HG03442 (cell line): ENCODE data around the gene HOXB7.

Experiments
- ATAC-seq: cut with Tn5 transposase; IDR thresholded peaks from one replicate; pipeline ENCODE4 v1.9.1; 2021; ENCODE audit warnings: mild to moderate bottlenecking, moderate library complexity; ENCODE audit not compliant: unreplicated experiment

Gene HOXB7

DNA sequence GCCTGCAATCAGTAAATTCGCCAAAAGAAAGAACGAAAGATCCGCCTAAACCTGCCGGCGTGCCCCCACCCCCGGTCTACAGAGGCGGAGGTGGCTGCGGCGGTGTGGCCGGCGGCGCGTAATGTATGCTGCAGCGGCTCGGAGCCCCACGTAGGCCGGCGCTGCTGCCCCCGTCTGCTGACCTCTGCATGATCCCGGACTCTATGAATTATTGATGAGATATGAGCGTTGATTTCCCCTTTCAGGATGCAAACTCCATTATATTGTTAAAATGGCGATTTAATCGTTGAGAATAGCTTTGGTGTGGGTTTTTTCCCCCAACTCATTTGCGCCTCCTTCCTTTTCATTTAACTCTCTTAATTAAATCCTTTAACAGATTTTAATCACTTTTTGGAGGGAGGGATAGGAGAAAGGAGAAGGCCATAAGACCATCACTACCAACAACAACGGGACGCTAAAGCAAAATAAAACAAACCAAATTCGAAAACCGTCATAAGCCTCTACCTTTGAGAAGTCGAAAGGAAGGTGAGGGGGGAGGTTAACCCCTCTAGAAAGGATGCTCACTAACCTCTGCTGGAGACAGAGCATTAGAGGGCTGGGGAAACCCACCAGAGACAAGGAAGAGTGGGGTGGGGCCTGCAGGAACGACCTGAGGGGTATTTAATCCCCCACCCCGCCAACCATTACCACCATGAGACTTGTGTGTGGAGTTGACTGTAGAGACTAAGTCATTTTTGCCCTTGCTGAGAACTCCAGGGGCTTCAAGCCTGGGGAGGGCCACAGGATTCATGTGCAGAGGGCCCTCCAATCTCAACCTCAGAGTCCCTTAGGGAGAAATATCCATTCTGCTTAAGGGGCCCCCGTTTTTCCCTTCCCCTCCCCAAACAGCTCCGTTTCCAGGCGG, 24.2 kb downstream of the HOXB7 start:
- ATAC-seq, result no peak

DNA sequence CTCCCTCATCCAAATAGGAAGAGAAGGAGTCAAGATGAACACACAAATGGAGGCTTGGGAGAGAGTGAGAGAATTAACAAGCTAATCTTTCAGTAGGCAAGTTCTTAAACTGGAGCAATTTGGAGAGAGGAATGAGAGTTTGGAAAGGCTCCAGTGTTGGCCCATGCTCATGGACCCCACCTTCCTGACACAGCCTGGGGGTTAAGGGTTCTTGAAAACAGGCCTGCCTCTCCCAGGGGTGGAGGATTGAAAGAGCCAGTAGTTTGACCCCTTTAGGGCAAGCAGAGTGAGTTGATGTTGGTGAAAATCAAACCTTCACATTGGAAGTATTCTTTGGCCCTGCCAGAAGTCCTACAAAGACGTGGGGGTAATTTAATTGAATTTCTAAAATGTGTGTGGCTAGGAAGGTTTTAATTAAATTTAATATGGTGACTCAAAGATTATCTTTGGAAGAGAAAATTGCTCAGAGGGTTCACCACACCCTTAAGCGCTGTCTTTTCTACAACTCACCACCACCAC, 26.5 kb downstream of the HOXB7 start:
- ATAC-seq, result no peak

DNA sequence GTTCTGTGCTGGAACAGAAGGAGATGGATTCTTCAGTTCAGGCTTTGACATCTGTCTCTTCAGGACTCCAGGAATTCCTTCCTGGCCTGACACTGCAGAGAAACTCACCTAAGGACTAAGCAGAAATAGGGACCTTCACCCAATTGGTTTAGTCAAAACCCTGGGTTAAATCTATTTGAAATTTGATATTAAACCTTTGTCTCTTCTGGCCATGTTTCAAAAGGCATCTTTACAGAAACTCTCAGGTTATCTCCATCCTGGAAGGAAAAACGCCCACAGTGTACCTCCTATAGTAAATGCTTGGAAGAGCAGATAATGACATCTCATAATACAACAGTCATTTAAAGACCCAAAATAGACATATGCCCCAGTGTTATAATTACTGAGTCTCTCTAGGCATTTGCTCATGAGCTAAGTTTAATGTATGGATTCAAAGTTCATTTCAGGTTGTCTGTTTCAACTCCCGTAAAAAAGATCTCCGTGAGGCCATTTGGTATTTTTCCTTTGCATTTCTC, 27.1 kb downstream of the HOXB7 start:
- no peak for ATAC-seq

DNA sequence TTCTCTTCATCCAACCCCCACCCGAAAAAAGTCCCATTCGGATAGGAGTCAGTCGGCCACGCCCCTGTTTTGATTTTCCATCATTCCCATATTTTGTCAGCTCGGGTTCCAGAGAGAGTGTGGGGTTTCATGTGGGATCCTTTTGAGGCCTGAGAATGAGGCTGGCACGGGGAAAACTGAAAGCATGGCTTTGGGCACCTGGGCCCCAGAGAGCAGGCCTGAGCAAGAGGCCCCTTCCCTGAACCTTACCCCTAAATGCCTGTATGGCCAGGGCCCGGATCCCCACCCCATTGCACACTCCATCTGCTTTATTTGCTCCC, 28.1 kb downstream of the HOXB7 start:
- no peak for ATAC-seq

DNA sequence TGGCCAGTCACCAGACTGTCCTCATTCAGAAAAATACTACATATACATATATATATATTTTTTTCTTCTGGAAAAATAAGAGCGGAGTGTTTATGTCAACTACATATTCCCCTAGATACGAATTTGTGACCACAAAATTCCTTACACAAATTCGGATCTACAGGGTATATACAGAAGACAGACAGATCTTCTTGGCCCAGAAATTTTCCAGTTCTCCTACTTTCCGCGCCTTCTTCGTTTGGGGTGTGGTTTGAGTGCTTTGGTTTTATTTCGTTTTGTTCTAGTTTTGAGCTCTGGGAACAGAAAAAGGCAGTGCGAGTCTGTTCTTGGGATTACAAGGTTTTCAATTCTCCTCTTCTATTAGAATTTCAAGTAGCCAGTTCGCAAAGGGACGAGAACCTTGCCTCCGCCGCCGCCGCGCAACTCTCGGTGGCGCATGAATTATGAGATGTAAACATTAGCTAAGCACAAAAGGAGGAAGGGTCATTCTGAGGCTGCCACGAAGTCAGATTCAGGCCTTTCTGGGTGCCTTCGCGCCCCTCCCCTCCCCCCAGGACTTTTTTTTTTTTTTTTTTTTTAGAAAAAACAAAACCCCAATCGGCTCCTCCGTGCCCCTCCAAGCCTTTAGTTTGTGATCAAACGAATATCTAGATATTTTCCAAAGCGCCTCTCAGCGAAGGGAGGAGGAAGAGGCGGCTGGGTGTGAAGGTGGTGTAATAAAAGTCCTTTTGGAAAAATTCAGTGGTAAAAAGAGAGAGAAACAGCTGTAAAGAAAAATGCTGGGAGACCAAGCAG, 30.9 kb downstream of the HOXB7 start:
- no peak for ATAC-seq

DNA sequence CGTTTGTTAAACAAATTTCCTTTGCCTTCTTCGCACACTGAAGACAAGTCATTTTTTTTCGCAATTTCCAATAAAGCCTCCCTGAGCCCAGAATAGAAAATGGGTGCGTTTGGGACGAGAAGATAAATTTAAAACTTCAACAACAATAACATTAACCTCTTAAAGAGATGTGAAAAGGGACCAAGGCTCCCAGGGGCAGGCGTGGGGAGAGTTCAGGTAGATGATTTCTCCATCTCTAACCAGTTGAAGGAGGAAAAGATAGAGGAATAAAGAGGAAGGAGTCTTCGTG, 31.4 kb downstream of the HOXB7 start:
- no peak for ATAC-seq

DNA sequence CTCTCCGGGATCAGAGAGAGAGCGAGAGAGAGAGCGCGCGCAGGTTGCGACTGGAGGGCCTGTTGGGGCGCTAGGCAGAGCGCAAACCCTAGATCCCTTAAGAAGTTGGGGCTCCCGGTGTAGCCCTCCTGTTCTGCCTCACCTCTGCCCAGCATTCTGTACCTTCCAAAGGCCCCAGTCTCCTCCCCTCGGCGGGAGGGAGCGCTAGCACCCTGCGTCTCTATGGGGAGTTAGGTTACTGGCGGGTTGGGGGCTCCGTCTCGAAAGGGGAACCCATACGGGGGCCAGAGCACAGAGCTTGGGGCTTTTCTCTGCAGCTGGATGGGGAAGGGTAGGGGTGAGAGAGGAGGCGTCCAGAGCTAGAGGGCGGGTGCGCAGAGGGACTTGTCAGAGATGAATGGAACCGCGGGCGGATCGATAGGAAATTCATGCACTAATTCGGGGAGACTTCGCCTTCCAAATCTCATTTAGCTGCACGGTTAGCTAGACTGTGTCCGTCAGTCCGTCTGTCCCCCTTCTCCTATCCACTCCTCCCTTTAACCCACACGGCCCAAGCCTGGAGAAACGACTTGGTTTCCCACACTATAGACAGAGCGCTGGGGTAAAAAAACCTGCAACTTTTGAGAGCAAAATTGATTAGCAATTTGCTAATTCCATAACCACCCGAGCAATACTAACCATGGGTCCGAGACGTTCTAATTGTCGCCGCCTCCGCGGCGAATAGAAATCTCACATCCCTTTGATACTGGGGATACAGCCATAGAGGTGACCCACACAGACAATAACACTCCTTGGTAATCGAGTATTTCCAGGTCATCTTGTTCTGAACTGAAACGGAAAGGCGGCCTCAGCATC, 32.0 kb downstream of the HOXB7 start:
- ATAC-seq, result no peak

DNA sequence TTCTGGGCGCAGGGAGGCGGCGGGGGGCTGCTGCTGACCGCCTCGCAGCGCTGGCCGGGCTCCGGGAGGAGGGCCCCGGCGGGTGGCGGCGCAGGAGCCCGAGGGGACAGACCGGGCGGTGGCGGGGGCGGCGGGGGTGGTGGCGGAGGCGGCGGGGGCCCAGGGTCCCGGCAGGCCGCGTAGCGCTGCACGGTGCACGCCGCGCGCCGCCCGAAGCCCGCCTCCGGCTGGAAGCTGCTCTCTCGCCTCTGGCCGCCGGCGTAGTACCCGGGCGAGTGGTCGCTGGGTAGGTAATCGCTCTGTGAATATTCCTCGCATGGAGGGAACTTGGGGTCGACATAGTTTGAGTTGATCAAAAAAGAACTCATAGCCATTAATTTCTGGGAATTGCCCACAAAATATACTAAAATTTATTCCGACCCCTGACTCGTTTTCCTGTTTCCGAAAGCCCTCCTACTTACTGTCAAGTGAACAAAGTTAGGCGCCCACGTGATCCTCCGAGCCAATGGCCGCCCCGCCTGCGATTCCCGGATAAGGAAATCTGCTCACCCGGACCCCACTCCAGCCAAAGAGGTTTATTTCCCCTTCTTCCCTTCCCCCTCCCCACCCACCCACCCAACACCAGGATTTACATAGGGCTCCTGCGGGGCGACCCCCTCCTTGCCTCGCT, 32.7 kb downstream of the HOXB7 start, which contains the start of gene HOXB4:
Gene HOXB4 (minus strand): TSS at position 405 of the 670 bp plus-strand sequence. CDS start 31 bp downstream, at position 374.
- ATAC-seq, result no peak

DNA sequence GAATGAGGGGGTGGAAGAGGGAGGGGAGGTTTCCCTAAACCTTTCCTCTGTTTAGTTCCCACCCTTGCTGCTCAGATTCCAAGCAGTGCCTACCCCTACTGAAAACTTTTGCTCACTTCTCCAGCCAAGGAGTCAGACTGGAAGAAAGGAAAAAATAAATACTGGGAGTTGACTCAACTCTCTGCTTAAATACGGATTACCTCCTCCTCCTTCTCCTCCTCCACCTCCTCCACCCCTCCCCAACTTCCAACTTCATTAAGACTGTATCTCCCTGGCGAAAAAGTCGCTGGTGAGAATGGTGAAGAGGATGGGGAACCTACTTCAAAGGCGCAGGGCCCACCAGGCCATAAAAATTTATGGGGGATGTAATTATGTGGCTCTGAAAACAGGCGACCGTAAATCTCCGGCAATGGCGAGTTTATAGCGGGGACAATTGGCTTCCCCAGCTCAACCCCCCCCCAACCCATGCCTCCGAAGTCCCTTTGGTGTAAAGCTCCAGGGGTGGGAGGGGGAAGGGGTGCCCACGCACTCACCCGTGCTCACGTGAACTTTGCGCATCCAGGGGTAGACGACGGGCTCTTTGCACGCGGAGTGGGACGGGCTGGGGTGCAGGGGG, 33.4 kb downstream of the HOXB7 start:
- ATAC-seq, result no peak

DNA sequence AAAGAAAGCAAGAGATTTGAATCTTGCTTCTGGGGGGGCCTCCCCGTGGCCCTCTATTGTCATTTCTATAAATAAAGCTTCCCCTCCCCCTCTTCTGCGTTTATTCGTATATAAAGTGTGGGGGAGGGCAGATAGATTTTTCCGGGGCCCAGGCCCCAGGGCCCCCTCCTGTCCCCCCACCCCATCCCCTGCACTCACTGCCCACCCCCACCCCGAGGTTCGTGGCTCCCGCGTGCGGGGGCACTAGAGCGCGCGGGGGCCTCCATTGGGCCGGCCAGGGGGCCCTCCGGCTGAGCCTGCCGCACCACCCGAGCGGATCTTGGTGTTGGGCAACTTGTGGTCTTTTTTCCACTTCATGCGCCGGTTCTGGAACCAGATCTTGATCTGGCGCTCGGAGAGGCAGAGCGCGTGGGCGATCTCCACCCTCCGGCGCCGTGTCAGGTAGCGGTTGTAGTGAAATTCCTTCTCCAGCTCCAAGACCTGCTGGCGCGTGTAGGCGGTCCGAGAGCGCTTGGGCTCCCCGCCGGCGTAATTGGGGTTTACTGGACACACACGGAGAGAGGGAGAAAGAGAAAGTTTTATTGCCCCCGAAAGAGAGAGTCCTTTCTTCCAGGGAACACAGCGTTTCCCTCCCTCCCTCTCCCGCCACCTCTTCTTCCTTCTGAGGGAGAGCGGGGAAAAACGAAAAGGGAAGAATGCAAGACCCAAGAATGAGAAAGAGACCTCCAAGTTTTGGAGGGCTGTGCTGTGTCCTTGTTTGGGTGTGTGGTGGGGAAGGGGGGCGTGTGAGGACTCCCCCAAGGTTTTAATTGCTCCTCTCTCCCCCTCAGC, 34.1 kb downstream of the HOXB7 start:
- ATAC-seq, result no peak

DNA sequence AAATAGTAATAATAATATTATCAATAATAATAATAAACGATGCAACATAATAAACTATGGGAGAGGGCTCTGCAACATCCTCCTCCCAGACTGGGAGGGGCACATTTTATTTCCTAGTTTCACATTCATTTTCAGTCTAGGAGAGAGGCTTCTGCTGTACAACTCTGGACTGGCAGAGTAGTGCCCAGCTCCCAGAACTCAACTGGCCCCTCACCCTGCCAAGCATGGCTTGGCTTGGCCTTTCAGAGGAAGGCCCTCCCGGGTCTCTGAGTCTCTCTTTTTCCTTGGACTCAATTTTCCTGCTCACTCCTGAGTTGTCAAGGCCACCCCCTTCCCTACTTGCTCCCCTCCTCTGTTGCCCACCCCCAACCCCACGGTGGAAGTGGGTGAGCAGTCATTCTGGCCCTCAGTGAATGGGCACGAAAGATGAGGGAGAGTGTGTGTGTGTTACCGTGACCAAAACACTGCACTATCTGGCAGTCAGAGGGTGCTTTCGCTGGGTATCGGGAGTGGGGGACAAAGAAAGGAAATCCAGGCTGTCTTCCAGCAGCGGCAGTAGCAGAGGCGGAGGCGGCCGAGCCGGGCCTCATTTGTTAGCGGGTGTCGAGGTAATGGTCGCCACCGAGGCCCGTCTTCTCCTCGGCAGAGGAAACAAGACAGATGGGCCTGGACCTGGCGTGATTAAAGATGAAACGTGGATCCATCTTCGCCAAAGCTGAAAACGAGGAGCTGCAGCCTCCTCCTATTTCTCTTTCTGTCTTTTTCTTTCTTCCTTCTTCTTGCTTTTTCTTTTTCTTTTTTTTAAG, 34.9 kb downstream of the HOXB7 start:
- ATAC-seq, result no peak

DNA sequence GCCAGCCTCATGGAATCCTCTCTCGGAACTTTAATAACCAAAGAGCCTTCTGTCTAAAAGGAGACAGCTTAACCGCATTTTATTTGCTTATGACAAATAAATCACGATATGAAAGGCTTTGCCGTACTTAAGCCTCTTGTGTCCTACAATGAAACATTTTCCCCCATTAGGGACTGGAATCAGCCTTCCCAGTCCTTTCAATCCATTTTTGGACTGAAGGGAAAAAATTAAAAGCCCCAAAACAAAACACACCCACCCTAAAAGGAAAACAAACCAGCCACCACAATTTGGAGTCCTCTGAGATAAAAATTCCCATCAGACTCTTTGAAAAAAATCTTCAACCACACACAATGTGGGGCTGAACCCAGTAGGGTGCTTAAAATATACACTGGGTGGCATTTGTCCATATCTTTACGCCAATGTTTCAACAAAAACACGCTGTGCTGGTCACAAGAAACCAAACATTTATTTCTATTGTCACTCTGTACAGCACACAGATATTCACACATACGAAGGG, 35.7 kb downstream of the HOXB7 start:
- no peak for ATAC-seq

DNA sequence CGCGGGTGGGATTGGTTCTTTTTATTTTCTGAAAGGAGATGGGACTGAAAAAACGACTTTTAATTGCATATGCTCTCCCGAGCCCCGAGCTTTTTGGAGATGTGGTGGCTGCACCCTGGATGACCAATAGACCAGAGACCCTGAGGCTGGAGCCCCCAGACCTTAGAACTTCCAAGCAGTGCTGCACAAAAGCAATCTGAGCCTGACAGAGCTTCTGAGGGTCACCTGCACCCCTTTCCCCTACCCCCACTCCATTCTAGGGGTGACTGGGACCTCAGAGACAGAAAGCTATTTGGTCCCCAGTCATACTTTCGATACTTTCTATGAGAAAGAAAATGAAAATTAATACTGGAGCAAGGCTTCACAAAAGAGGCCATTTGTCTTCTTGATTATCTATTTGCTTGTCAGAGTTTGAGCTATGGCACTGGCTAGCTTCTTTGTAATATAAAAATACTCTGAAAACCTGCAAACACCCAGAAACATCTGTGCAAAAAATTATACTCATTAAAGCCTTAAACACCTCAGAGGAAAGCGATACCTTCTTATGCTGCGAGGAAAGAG, 36.2 kb downstream of the HOXB7 start:
- ATAC-seq, result no peak

DNA sequence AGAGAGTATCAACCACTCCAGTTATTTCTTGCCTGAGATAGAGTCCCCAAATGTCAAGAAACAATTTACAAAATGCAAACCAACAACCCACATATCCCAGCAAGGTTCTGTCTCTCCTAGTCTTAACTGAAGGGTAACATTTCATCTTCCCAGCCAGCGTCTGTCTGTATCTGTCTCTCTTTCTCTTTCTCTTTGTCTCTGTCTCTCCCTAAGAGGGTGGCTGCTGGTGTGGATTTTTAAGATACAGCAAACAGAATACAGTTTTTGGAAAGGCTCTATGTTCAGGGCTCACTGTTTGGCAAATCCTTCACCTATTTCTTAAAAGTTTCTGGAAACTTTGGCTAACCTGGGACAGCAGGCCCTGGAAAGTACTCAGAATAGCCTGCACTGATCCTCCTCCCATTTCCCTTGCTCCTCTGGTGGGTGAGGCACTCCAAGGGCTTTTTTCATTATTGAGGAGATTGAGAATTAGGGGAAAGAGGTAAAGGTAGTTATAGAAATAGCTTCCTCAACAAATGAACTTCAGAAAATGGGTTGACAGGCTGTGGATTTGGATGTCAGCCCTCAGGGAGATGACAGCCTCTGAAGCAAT, 38.9 kb downstream of the HOXB7 start:
- ATAC-seq, result no peak

DNA sequence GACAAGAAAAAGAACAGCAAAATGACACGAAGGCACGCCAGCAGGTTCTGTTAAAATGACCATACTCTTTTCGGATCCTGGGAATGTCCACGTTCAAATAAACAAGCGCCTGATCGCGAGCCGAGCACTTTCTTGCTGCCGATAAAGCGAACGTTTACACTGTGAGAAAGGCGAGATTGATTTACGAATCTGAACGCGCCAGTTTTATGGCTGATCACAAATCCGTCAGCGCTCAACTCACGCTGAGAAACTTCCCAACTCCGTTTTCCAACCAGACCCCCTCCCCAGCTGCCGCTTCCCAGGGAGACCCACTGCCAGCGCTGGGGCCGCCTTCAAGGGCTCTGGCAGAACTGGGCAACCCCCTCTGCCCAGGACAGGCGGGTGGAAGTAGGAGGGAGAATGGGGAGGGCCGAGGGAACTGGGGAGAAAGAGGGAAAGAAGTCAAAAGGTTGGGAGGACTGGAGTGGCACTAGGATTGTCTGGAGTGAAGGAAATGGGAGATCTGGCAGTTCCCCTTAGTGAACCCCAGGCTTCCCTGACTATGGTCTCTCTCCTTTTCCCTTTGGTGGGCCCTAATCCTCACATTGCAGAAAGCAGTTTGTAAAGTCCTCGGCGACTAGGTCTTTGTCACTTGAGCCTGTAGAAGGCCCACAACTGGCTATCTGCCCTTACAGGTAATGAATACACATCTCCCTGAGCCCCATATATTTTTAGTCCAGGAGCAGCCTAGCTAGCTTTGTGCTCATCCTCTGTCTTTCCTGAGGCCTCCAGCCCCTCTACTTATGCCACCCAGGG, 39.6 kb downstream of the HOXB7 start:
- ATAC-seq, result no peak

DNA sequence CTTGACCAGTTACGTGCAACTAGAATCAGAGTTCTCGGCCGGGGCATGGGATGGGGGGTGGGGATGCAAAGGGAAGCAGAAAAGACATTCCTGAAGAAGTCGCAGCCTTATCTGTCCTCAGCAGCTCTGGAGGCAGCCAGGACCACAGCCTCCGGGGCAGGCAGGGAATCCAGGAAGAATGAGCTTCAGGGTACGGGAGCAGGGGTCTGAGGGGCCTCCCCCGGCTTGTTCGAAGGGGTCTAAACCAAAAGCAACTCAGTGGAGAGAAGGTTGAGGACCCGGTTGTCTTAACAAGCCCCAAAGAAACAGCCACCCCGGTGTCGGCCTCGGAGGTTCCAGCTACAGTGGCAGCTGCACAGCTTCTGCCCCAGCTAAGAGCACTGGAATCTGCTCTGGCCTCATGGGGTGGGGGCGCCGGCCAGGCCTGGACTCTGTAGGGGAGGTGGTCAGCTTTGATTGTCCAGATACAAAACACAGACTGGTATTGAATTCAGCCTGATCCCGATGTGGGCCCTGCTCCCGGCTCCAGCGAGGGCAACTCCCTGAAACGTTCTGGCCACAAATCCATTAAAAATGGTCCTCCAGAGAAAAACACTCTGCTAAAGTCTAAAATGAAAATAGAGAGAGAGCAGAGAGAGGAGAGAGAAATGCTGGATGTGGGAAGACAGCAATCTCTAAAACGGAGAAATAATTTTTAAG, 40.3 kb downstream of the HOXB7 start:
- ATAC-seq, result no peak
